Measurements from ENCODE around the gene BDP1.
"Not testable (repeated sequence)": the region's sequence is repeated elsewhere in the genome, so short reads cannot be mapped to it uniquely, and the experiment has no call there.

BDP1 gene

GRCh38 chr5:71471193-71471592, 15.7 kb downstream of the BDP1 start:
- TF ChIP-seq CTCF (IDR thresholded peaks at IDR 0.05; ENCODE audit: low read depth, low read length), result no peak
- in situ Hi-C loops (cut with HindIII; ENCODE audit: low sequenced_read_pairs), result no loop called here
- no peak overlapping the region for H3K4me3 ChIP-seq (ENCODE audit: low read depth, low read length)
- DNase-seq (ENCODE audit: low read depth, low spot score), result peak; percentile 53

GRCh38 chr5:71475788-71476384, 20.4 kb downstream of the BDP1 start:
- in situ Hi-C loops (cut with HindIII; ENCODE audit: low sequenced_read_pairs), result no loop called here
- TF ChIP-seq CTCF (IDR thresholded peaks at IDR 0.05; ENCODE audit: low read depth, low read length), result peak; percentile 77
- DNase-seq (ENCODE audit: low read depth, low spot score), result peak; percentile 32
- H3K4me3 ChIP-seq (ENCODE audit: low read depth, low read length), result no peak overlapping the region

- DNase-seq (ENCODE audit: low read depth, low spot score), result no peak
- H3K4me3 ChIP-seq (ENCODE audit: low read depth, low read length), result no peak overlapping the region
- TF ChIP-seq CTCF (IDR thresholded peaks at IDR 0.05; ENCODE audit: low read depth, low read length), result no peak
- in situ Hi-C loops (cut with HindIII; ENCODE audit: low sequenced_read_pairs), result no loop called here
Measured at GRCh38 chr5:71481441-71481840, 26.0 kb downstream of the BDP1 start.

GRCh38 chr5:71482132-71482531, 26.7 kb downstream of the BDP1 start:
- in situ Hi-C loops (cut with HindIII; ENCODE audit: low sequenced_read_pairs), result no loop called here
- no peak overlapping the region for H3K4me3 ChIP-seq (ENCODE audit: low read depth, low read length)
- TF ChIP-seq CTCF (IDR thresholded peaks at IDR 0.05; ENCODE audit: low read depth, low read length), result no peak
- peak; percentile 59 for DNase-seq (ENCODE audit: low read depth, low spot score)

- peak; percentile 89 for DNase-seq (ENCODE audit: low read depth, low spot score)
- no peak for TF ChIP-seq CTCF (IDR thresholded peaks at IDR 0.05; ENCODE audit: low read depth, low read length)
- in situ Hi-C loops (cut with HindIII; ENCODE audit: low sequenced_read_pairs), result no loop called here
- no peak overlapping the region for H3K4me3 ChIP-seq (ENCODE audit: low read depth, low read length)
Measured at GRCh38 chr5:71483355-71483754, 27.9 kb downstream of the BDP1 start.

GRCh38 chr5:71492817-71493615, 37.6 kb downstream of the BDP1 start:
- in situ Hi-C loops (cut with HindIII; ENCODE audit: low sequenced_read_pairs), result no loop called here
- no peak overlapping the region for H3K4me3 ChIP-seq (ENCODE audit: low read depth, low read length)
- DNase-seq (ENCODE audit: low read depth, low spot score), result no peak
- no peak for TF ChIP-seq CTCF (IDR thresholded peaks at IDR 0.05; ENCODE audit: low read depth, low read length)

GRCh38 chr5:71494202-71494601, 38.8 kb downstream of the BDP1 start:
- DNase-seq (ENCODE audit: low read depth, low spot score); in situ Hi-C loops (cut with HindIII; ENCODE audit: low sequenced_read_pairs); H3K4me3 ChIP-seq (ENCODE audit: low read depth, low read length): not testable (repeated sequence)

GRCh38 chr5:71498756-71499155, 43.3 kb downstream of the BDP1 start:
- DNase-seq (ENCODE audit: low read depth, low spot score); in situ Hi-C loops (cut with HindIII; ENCODE audit: low sequenced_read_pairs); H3K4me3 ChIP-seq (ENCODE audit: low read depth, low read length): not testable (repeated sequence)

Data from astrocyte of the spinal cord (primary cell).